AG10803 (cell line): ENCODE data around the gene ANKRD23.

Experiments used
- DNase-seq: peaks from one replicate; pipeline ENCODE4 v3.0.0; 2010; ENCODE audit warnings: low read depth
- H3K4me3 ChIP-seq: 2 replicates; pipeline ENCODE4 v1.5.1; 2011; ENCODE audit warnings: mild to moderate bottlenecking, low read length, control low read depth
- CTCF ChIP-seq: conservative IDR thresholded peaks from 2 replicates; pipeline ENCODE4 v1.5.1; 2011; ENCODE audit warnings: mild to moderate bottlenecking, low read length, control low read depth, inconsistent platforms

The ANKRD23 gene

GRCh38 chr2:96881349-96882195 lies 37.8 kb upstream of the ANKRD23 start:
- no peak for TF ChIP-seq CTCF
- DNase-seq, result no peak
- H3K4me3 ChIP-seq, result no peak overlapping the region

- H3K4me3 ChIP-seq, result no peak overlapping the region
- no peak for DNase-seq
- no peak for TF ChIP-seq CTCF
Measured at GRCh38 chr2:96880891-96881273, 37.1 kb upstream of the ANKRD23 start.

GRCh38 chr2:96879545-96880040 lies 35.8 kb upstream of the ANKRD23 start:
- no peak for TF ChIP-seq CTCF
- DNase-seq, result no peak
- H3K4me3 ChIP-seq, result no peak overlapping the region

- H3K4me3 ChIP-seq, result no peak overlapping the region
- no peak for DNase-seq
- TF ChIP-seq CTCF, result no peak
Measured at GRCh38 chr2:96878796-96879544, 35.1 kb upstream of the ANKRD23 start.

- DNase-seq, result no peak
- H3K4me3 ChIP-seq, result no peak overlapping the region
- TF ChIP-seq CTCF, result no peak
Measured at GRCh38 chr2:96878171-96878570, 34.4 kb upstream of the ANKRD23 start.

GRCh38 chr2:96877631-96878092 lies 33.8 kb upstream of the ANKRD23 start:
- no peak for DNase-seq
- no peak for TF ChIP-seq CTCF
- H3K4me3 ChIP-seq, result no peak overlapping the region
